IPS-20b (cell line): Measurements from ENCODE around the gene AUNIP.

Experiments used
- H3K27ac ChIP-seq: one replicate; pipeline ENCODE4 v1.5.1; 2013; ENCODE audit warnings: low read length
- H3K27me3 ChIP-seq: 2 replicates; pipeline ENCODE4 v1.6.1; 2013; ENCODE audit warnings: mild to moderate bottlenecking, low read length, inconsistent platforms; ENCODE audit not compliant: insufficient read depth
- H3K36me3 ChIP-seq: 2 replicates; pipeline ENCODE4 v1.6.1; 2013; ENCODE audit warnings: low read depth, mild to moderate bottlenecking, inconsistent platforms, low read length, moderate library complexity; ENCODE audit not compliant: insufficient read depth
- H3K4me1 ChIP-seq: 2 replicates; pipeline ENCODE4 v1.6.1; 2013; ENCODE audit warnings: mild to moderate bottlenecking, control low read depth, inconsistent platforms, low read length, moderate library complexity; ENCODE audit not compliant: insufficient read depth
- H3K4me3 ChIP-seq: 2 replicates; pipeline ENCODE4 v1.5.1; 2013; ENCODE audit warnings: mild to moderate bottlenecking, low read length, inconsistent platforms
- H3K9ac ChIP-seq: 2 replicates; pipeline ENCODE4 v1.6.1; 2013; ENCODE audit warnings: low read depth, mild to moderate bottlenecking, inconsistent platforms, low read length, moderate library complexity
- H3K9me3 ChIP-seq: 2 replicates; pipeline ENCODE4 v1.6.1; 2013; ENCODE audit warnings: mild to moderate bottlenecking, low read depth, low read length, inconsistent platforms; ENCODE audit not compliant: insufficient read depth

Gene AUNIP

GRCh38 chr1:25881266-25881665, 22.0 kb upstream of the AUNIP start:
- Histone ChIP-seq H3K9ac (no peak overlapping the region), H3K4me3 (no peak overlapping the region), H3K36me3 (no peaks in the 10 kb centered on the region), H3K27ac (no peak overlapping the region), H3K9me3 (no peaks in the 10 kb centered on the region), H3K4me1 (peaks cover 6% of the 10 kb centered on the region; the same call in 1 of the 2 replicates), H3K27me3 (peaks cover 18% of the 10 kb centered on the region)

GRCh38 chr1:25880518-25880917, 21.3 kb upstream of the AUNIP start:
- Histone ChIP-seq H3K4me1 (peaks cover 6% of the 10 kb centered on the region; the same call in 1 of the 2 replicates), H3K36me3 (no peaks in the 10 kb centered on the region), H3K27me3 (peaks cover 21% of the 10 kb centered on the region), H3K27ac (no peak overlapping the region), H3K9me3 (no peaks in the 10 kb centered on the region), H3K4me3 (no peak overlapping the region), H3K9ac (no peak overlapping the region)

- H3K4me1 ChIP-seq, result peaks cover 6% of the 10 kb centered on the region; the same call in 1 of the 2 replicates
- peaks cover 24% of the 10 kb centered on the region for H3K27me3 ChIP-seq
- no peak overlapping the region for H3K27ac ChIP-seq
- no peak overlapping the region for H3K9ac ChIP-seq
- H3K4me3 ChIP-seq, result no peak overlapping the region
- H3K36me3 ChIP-seq, result no peaks in the 10 kb centered on the region
- no peaks in the 10 kb centered on the region for H3K9me3 ChIP-seq
These were observed 20.4 kb upstream of the AUNIP start for GRCh38 chr1:25879675-25880074.

- no peaks in the 10 kb centered on the region for H3K9me3 ChIP-seq
- no peak overlapping the region for H3K9ac ChIP-seq
- peaks cover 6% of the 10 kb centered on the region; the same call in 1 of the 2 replicates for H3K4me1 ChIP-seq
- H3K27ac ChIP-seq, result no peak overlapping the region
- H3K36me3 ChIP-seq, result no peaks in the 10 kb centered on the region
- peaks cover 30% of the 10 kb centered on the region for H3K27me3 ChIP-seq
- H3K4me3 ChIP-seq, result no peak overlapping the region
These were observed 19.4 kb upstream of the AUNIP start for GRCh38 chr1:25878690-25879089.

- H3K4me1 ChIP-seq, result peaks cover 6% of the 10 kb centered on the region; the same call in 1 of the 2 replicates
- H3K9ac ChIP-seq, result no peak overlapping the region
- no peaks in the 10 kb centered on the region for H3K9me3 ChIP-seq
- no peak overlapping the region for H3K4me3 ChIP-seq
- H3K27me3 ChIP-seq, result peaks cover 30% of the 10 kb centered on the region
- no peak overlapping the region for H3K27ac ChIP-seq
- H3K36me3 ChIP-seq, result no peaks in the 10 kb centered on the region
These were observed 17.9 kb upstream of the AUNIP start for GRCh38 chr1:25877155-25877554.

GRCh38 chr1:25876693-25877077, 17.4 kb upstream of the AUNIP start:
- H3K36me3 ChIP-seq, result no peaks in the 10 kb centered on the region
- H3K27me3 ChIP-seq, result peaks cover 30% of the 10 kb centered on the region
- H3K27ac ChIP-seq, result no peak overlapping the region
- no peaks in the 10 kb centered on the region for H3K9me3 ChIP-seq
- no peak overlapping the region for H3K9ac ChIP-seq
- peak overlapping the region; percentile 44; the same call in 1 of the 2 replicates for H3K4me3 ChIP-seq
- H3K4me1 ChIP-seq, result peaks cover 6% of the 10 kb centered on the region; the same call in 1 of the 2 replicates

- H3K27ac ChIP-seq, result no peak overlapping the region
- H3K4me1 ChIP-seq, result peaks cover 6% of the 10 kb centered on the region; the same call in 1 of the 2 replicates
- no peaks in the 10 kb centered on the region for H3K36me3 ChIP-seq
- H3K9me3 ChIP-seq, result no peaks in the 10 kb centered on the region
- H3K9ac ChIP-seq, result peak overlapping the region; percentile 45; the same call in 1 of the 2 replicates
- peak overlapping the region; percentile 44 for H3K4me3 ChIP-seq
- peaks cover 30% of the 10 kb centered on the region for H3K27me3 ChIP-seq
These were observed 16.8 kb upstream of the AUNIP start for GRCh38 chr1:25875856-25876692.

- Histone ChIP-seq H3K27me3 (peaks cover 30% of the 10 kb centered on the region), H3K9me3 (no peaks in the 10 kb centered on the region), H3K4me3 (peak within 1 kb of the TSS; percentile 44), H3K27ac (no peak within 1 kb of the TSS), H3K9ac (peak within 1 kb of the TSS; percentile 45; the same call in 1 of the 2 replicates), H3K36me3 (no peaks in the 10 kb centered on the region), H3K4me1 (peaks cover 6% of the 10 kb centered on the region; the same call in 1 of the 2 replicates)
These were observed 16.0 kb upstream of the AUNIP start, which contains the start of gene PAQR7 for GRCh38 chr1:25875154-25875855. TSS of gene PAQR7 (minus strand) at chr1:25875708. CDS start at chr1:25863839, 11,869 bp downstream.

- no peak overlapping the region for H3K27ac ChIP-seq
- H3K9me3 ChIP-seq, result no peaks in the 10 kb centered on the region
- peaks cover 6% of the 10 kb centered on the region; the same call in 1 of the 2 replicates for H3K4me1 ChIP-seq
- no peaks in the 10 kb centered on the region for H3K36me3 ChIP-seq
- H3K27me3 ChIP-seq, result peaks cover 25% of the 10 kb centered on the region
- H3K4me3 ChIP-seq, result peak overlapping the region; percentile 44
- H3K9ac ChIP-seq, result no peak overlapping the region; the same call in 1 of the 2 replicates
These were observed 15.4 kb upstream of the AUNIP start for GRCh38 chr1:25874635-25875153.

- H3K27me3 ChIP-seq, result peaks cover 25% of the 10 kb centered on the region
- peaks cover 6% of the 10 kb centered on the region; the same call in 1 of the 2 replicates for H3K4me1 ChIP-seq
- no peak overlapping the region for H3K4me3 ChIP-seq
- H3K27ac ChIP-seq, result no peak overlapping the region
- H3K36me3 ChIP-seq, result no peaks in the 10 kb centered on the region
- no peaks in the 10 kb centered on the region for H3K9me3 ChIP-seq
- H3K9ac ChIP-seq, result no peak overlapping the region
These were observed 15.0 kb upstream of the AUNIP start for GRCh38 chr1:25874209-25874608.

- no peaks in the 10 kb centered on the region for H3K9me3 ChIP-seq
- no peak overlapping the region for H3K9ac ChIP-seq
- no peak overlapping the region for H3K27ac ChIP-seq
- H3K4me3 ChIP-seq, result no peak overlapping the region
- no peaks in the 10 kb centered on the region for H3K36me3 ChIP-seq
- H3K27me3 ChIP-seq, result peaks cover 25% of the 10 kb centered on the region
- peaks cover 6% of the 10 kb centered on the region for H3K4me1 ChIP-seq
These were observed 13.9 kb upstream of the AUNIP start for GRCh38 chr1:25873120-25873519.
